GM18907 (cell line): Measurements from ENCODE around the gene ATP5PD.
"Not testable (repeated sequence)": the region's sequence is repeated elsewhere in the genome, so short reads cannot be mapped to it uniquely, and the experiment has no call there.

ENCODE experiments used
- ATAC-seq: cut with Tn5 transposase; IDR thresholded peaks from one replicate; pipeline ENCODE4 v1.9.1; 2021; ENCODE audit warnings: mild to moderate bottlenecking, moderate library complexity; ENCODE audit not compliant: unreplicated experiment

ATP5PD gene

GRCh38 chr17:75025398-75025734, 21.4 kb downstream of the ATP5PD start:
- not testable (repeated sequence) for ATAC-seq

GRCh38 chr17:75024686-75025397, 21.9 kb downstream of the ATP5PD start:
- ATAC-seq = no peak

DNA sequence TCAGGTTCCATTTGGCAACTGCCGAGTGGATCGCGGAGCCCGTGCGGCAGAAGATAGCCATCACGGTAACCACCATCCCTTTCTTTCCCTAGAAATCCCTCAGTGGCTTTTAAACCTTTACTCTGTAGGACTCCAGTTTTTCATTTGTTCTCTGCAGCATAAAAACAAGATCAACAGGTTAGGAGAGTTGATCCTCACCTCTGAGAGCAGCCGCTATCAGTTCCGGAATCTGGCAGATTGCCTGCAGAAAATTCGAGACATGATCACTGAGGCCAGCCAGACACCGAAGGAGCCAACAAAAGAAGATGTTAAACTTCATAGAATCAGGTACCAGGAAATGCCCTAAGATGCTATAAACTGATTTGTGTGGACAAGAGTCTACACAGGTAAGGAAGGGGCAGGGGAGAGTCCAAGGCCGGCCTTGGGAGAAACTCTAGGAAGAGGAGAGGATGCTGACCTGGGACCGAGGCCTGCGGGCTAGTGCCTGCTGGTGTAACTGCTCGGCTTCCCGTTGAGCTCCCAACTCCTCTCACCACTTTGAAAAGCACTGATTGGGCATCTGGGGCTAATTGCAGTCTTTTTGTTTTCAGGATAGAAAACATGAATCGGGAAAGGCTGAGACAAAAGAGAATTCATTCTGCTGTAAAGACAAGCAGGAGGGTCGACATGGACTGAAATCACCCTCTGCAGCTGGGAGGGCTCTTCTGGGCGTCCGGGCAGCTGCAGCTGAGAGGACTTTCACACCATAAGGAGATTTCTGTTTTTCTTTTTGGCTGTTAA, 26.2 kb downstream of the ATP5PD start:
- no peak for ATAC-seq

DNA sequence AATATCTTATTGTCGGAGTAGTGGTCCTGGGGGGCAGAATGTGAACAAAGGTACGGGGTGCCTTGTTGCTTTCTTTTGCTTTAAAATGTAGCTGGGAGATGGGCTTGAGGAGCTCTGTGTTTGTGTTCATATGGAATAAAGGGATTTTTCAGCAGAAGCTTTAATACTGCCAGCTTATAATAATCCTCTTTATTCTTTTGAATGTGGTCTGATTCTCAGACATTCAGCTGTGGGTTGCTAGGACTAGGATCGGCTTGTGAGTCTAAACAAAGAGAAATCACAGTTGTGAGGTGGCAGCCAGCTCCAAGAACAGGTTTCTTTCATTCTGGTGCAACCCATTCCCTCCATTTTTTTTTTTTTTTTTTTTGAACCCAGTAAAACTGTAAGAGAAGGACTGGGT, 27.1 kb downstream of the ATP5PD start:
- no peak for ATAC-seq

DNA sequence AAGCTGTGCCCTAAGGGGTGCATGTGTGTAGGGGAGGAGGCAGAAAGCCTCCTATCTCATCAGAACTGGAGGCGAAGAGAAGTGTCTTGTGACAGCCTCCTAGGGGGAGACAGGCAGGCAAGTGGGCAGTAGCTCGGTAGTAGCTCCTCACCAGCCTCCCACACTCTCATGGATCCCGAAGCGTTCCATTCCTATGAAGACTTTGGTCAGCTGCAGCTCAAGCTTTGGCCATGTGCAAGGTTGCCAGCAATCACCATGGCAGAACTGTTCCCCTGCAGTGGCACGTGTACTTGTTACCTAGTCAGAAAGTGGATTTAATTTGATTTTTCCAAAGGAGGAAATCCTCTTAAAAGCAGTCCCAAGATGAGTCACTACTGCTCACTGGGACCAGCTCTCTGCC, 27.6 kb downstream of the ATP5PD start:
- no peak for ATAC-seq

- ATAC-seq = no peak
Observed at GRCh38 chr17:75013092-75013559, 33.6 kb downstream of the ATP5PD start.

DNA sequence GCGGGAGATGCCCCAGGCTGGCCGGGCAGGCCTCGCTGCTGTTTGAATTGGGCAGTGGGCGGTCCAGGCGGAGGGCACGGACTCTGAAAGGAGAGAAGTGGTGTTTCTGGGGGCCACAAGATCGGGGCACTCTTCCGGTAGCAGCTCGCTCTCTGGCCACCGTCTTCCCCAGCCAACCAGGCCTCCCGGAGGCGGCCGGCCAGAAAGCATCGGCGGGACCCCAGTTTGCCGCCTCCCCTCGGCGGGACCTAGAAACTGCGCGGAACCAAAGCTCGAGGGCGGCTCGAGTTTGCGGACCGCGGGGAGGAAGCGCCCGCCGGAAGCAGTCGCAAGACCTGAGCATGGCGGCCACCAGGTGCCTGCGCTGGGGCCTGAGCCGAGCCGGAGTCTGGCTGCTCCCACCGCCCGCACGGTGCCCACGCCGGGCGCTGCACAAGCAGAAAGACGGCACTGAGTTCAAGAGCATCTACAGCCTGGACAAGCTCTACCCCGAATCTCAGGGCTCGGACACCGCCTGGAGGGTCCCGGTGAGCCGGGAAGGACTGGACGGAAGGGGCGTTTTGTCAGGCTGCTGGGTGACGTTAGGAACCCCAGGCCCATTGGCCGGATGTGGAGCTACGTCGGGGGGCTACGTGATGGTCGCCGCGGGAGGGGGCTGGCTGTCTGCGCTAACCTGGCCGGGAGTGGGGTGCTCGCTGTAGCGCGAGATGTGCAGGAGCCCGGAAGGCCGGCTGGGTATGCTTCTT, 34.2 kb downstream of the ATP5PD start, which contains the start of gene MRPL58:
Gene MRPL58 (plus strand): TSS at position 325 of the 746 bp plus-strand sequence. CDS start 17 bp downstream, at position 342.
- ATAC-seq = peak; percentile 87

DNA sequence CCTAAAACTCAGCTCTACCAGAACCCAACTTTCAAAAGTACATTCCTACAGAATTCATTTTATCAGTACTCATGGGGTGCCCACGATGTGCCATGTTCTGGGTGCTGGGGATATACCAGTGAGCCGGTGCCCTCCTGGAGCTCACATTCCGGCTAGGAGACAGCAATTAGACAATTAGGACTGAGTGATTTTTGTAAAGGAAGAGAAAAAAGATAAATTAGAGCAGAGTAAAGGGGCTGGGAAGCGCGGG, 34.7 kb downstream of the ATP5PD start:
- ATAC-seq = no peak

DNA sequence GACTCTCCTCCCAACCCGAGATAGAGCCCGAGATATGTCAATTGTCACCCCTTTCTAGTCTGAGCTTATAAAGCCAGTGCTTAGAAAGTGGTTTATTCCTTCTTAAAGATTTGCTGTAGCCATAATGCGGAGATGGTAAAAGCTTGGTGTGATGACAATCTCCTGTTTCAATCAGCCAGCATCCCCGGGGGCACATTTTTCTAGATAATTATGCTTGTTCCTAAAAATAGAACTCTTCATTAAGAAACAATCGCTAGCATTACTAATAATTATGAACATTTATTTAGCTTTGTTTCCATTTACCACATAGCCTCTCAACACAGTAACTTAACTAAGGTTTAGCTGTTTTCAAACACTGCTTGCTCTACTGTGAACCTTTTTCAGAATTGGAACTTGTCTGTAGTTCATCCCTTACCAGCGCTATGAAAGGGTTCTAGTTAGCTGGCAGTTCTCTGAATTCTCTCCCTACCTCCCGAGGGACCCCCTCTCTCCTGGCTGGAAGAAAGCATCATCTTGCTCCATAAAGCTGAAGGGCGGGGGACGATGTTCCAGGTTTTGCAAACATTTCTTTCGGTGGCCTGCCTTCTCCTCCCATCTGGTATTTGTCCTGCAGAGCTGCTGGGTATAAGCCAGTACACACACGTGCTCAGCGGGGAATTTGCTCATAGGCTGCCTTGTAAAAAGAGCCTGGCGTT, 35.2 kb downstream of the ATP5PD start:
- ATAC-seq = no peak

DNA sequence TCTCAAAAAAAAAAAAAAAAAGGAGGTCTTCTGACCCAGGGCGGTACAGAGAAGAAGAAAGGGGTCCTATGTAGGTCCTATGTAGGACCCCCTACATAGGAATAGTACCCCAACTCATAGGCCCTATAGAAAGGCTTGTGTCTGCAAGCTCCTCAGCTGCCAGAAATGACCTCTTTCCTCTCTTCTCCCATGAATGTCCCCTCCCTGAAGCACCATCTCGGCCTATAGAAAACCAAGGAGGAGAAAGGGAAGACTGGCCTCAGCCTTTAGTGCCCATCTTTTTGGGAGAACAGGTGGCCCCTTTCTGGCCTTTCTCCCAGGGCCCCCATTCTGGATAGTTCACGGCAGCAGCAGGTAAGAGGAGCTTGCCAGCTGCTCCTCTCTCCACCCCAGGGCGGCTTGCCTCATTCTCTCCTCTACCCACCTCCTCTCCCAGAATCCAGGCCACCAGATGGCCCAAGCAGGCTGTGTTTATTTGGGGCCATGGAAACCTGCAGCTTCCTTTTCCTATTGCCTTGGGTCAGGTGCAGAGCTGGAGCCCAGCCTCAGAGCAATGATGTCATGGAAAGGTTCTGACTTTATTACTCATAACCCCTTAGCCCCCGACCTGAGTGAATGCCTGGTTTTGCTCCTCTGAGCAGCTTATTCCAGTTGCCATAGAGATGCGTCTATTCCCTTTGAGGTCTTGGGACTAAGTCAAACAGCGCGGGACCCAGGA, 35.9 kb downstream of the ATP5PD start:
- ATAC-seq = no peak

- ATAC-seq = no peak
Observed at GRCh38 chr17:75009139-75009724, 37.5 kb downstream of the ATP5PD start.

- no peak for ATAC-seq
Observed at GRCh38 chr17:75008373-75008772, 38.4 kb downstream of the ATP5PD start.

GRCh38 chr17:75006653-75007052, 40.1 kb downstream of the ATP5PD start:
- no peak for ATAC-seq

DNA sequence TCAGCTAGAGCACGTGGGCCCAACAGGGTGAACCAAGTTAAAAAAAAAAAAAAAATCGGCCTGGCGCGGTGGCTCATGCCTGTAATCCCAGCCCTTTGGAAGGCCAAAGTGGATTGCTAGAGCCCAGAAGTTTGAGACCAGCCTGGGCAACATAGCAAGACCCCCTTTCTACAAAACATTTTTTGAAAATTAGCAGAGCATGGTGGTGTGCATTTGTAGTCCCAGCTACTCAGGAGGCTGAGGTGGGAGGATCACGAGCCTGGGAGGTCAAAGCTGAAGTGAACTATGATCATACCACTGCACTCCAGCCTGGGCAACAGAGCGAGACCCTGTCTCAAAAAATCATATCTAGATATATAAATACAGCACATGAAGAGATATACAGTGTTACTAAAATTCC, 40.7 kb downstream of the ATP5PD start:
- not testable (repeated sequence) for ATAC-seq

DNA sequence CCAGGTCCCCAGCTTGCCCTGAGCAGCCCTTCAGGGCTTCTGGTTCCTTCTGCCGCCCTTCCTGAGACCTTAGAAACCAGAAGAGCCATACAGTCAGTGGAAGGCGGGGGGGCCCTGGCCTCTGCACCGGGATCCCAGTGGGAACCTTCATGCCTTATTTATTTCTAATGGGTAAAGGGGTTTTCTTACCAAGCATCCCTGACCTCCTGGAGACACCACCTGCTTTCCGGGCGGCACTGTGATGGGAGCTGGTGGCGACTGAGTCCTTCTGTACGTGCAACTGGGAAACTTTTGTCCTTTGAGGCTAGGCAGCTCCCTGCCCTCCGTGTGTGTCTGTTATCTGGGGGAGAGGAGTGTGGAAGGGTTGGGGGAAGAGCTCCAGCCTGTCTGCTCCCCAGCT, 41.5 kb downstream of the ATP5PD start:
- ATAC-seq = no peak

DNA sequence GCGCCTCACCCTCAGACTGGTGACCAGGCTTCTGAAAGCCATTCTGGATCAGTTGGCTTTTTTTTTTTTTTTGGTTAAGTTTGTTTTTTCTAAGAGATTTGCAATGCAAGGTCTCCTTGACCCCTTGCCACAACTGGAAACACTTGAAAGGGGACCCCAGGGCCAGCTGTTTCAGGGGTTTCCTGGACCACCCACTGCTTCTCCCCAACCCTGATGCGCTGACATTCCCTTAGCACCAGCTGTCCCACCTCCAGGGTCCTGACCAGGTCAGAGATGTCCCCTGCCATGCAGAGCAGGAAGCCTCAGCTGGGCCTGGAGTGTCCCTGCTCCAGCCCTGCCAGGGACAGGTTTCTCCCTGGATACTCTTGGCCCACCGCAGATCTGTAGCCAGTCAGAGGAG, 42.4 kb downstream of the ATP5PD start:
- ATAC-seq = no peak

DNA sequence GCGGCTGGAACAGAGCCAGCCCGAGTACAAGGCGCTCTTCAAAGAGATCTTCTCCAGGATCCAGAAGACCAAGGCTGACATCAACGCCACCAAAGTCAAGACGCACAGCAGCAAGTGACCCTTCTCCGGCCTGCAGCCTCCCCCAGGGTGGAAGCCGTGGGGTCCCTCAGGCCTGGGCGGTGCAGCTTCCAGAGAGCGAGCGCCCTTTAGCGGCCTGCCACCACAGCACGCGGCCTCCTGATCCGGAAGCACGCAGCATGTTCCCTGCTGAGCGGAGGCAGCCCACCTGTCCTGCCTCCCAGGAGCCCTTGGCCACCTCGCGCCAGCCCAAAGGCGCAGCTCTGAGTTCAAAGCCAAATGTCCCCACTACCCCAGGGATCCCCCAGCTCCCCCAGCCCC, 42.8 kb downstream of the ATP5PD start:
- ATAC-seq = no peak

GRCh38 chr17:75003070-75003956, 43.5 kb downstream of the ATP5PD start:
- ATAC-seq = no peak
